ENCODE measurements around the gene ELN. TPM values are rescaled to one million over a fixed set of nuclear protein-coding genes. Genes with fewer than 3 reads are reported as not detected.
A peak's percentile ranks its signal among the peaks of the same experiment; 100 is the strongest.

Gene ELN
- total RNA-seq, 1 donor from 2014 or later, result 11.0 TPM

GRCh38 chr7:74083928-74084721 is 56.2 kb downstream of the ELN start:
- FAIRE-seq (no peak), DNase-seq (ENCODE audit: low spot score in 2 of 2) (peak in 1 of 2 donors; percentile 59)

DNA sequence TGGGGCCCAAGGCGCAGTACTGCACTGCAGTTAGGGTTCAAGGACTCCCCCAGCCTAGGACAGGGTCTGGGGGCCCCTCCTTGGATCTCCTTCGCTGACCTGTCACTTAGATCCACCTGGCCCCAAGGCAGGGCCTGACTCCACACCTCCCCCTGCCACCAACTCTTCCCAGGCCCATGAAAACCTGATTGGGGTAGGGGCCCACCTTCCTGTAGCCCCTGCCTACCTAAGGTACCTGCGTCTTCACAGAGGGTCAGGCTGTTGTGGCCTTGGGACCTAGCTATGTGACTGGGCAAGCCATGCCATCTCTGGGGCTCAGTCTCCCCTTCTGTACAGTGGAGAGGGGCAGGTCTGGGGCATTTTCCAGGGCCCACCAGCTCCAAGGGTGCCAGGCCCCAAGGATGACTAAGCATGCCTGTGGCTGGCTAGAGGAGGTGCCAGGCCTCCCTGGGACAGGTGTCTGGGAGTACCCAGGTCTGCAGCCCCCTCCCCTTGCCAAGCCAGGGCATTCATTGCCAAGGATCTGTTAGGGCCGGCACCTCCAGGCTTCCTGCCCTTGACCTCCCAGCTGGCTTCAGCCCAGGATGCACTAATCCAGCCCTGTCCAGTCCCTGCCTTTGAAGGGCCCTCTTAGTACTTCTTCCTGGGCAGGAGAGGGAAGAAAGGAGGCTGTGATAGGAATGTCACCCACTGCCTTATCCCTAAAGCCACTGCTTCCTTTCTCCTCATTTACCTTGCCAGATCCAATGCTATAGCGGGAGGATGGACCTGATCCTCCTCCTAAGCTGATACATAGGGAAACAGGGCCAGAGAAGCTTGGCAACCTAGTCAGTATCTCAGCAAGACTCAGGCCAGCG is 57.0 kb downstream of the ELN start:
- no peak for FAIRE-seq
- DNase-seq (ENCODE audit: low spot score in 2 of 2), result no peak

DNA sequence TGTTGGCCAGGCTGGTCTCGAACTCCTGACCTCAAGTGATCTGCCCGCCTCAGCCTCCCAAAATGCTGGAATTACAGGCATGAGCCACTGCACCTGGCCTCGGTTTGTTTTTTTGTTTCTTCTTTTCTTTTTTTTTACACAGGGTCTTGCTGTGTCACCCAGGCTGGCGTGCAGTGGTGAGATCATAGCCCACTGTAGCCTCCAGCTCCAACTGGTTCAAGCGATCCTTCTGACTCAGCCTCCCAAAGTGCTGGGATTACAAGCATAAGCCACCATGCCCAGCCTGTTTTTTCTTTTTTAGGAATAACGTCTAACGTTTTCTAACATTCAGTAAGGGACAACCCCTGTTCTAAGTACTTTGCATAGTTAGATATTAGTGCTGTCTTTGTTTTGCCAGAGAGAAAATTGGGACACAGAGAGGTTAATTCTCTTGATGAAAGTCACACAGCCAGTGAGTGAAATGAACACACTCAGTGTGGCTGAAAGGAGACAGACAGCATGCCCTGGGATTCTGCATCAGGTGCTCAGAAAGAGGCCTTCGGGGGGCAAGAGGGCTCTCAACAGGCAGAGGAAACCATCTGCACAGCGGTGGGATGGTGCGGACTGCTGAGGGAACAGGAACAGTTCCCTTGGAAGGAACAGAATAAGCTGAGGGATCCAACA is 59.9 kb downstream of the ELN start:
- FAIRE-seq (no peak), DNase-seq (ENCODE audit: low spot score in 2 of 2) (no peak)

DNA sequence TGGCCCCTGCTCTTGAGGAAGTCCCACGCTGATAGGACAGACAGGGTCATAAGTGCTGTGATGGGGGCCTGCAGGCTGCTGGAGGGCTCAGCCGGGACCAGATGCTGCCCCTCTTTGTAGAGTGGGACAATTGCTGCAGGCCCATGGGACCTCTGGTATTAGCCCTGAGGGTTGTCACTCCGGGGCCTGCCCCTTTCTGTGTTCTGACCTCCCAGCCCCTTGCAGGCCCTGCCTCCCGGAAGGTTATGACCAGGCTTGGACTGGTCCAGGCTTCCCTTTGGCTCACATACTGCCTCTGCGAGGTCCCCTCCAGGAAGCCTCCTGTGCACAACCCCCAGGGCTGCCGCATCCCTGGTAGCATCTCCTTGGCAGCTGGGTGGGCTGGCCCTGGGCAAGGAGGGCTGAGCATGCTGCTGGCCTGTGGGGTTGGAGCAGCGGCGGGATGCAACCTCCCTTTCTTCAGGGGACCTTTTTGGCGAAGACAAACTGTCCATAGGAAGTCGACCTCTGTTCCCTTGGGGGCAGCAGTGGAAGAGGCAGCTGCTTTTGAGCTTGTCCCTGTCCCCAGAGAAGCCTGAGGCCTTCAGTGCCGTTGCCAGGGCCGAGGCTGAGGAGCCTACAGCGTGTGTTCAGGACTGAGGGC is 64.5 kb downstream of the ELN start:
- FAIRE-seq, result no peak
- no peak for DNase-seq (ENCODE audit: low spot score in 2 of 2)

GRCh38 chr7:74092964-74093471 is 65.0 kb downstream of the ELN start:
- peak in 1 of 2 donors; percentile 46 for DNase-seq (ENCODE audit: low spot score in 2 of 2)

DNA sequence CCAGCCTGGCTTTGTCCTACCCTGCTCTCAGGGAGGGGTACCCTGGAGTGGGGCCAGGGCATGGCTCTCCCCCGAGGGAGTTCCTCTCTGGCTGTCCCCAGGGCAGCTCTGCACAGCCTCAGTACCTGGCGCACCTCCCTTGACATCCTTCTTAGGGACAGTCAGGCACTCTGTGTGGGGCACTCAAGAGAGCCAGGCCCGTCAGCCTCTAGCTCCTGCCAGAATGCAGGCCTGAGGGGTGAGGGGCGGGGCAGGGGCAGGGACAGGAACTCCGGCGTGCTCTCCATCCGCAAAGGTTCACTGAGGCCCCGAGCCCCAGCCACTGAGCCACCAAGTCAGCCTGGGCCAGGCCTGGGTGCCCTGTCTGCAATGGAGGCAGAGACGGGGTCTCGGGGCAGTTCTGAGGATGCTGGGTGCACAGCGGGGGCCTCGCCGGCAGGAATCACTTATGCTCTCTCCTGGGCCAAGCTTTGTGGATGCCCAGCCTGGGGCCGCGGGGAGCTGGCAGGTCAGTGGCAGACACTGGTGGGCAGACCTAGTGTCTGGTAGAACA is 65.8 kb downstream of the ELN start:
- FAIRE-seq (no peak), DNase-seq (ENCODE audit: low spot score in 2 of 2) (no peak)

More at GRCh38 chr7:74092964-74093471, 65.0 kb downstream of the ELN start:
- FAIRE-seq, result no peak

DNA sequence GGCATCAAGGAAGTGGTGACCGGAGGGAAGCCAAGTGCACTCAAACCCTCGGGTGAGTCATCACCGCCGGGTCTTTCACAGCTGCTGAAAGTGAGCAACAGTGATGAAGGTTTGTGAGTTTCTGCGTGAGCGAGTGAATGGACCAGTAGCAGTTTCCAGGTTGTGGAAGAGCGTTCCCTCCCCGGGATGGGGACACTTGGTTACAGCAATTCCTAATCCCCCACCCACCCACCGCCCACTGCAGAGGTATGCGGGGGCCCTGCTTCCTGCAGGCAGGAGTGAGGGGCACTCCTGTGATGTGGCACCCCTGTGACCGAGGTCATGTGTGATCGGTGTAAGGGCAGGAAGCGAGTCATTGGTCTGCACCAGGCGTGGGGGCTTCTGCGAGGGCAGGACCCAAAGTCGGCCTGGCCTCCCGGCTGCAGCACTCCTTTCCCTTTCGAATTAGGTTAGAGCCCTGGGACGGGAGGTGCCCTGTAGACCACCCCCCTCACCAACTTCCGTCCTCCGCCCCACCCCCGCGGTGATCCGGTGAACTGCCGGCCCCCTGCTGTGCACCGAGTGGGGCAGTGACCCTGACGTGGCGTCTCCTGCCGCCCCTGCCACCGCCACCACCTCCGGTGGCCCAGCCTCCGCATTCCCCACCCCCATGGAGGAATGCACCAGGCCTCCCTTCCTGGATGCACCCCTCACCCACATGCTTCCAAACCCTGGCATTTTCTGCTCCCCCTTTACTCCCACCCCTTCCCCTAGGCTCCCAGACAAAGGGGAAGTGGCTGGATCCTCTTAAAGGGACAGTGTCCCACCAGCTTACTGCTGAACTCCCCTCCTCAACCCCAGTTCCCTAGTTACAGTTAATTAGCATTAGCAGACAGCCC is 66.5 kb downstream of the ELN start:
- peak in 1 of 2 donors; percentile 88 for DNase-seq (ENCODE audit: low spot score in 2 of 2)
- no peak for FAIRE-seq

GRCh38 chr7:74095135-74095534 is 67.2 kb downstream of the ELN start:
- FAIRE-seq (no peak), DNase-seq (ENCODE audit: low spot score in 2 of 2) (no peak)

- FAIRE-seq (no peak), DNase-seq (ENCODE audit: low spot score in 2 of 2) (no peak)
Measured at GRCh38 chr7:74097937-74098614, 70.1 kb downstream of the ELN start.

DNA sequence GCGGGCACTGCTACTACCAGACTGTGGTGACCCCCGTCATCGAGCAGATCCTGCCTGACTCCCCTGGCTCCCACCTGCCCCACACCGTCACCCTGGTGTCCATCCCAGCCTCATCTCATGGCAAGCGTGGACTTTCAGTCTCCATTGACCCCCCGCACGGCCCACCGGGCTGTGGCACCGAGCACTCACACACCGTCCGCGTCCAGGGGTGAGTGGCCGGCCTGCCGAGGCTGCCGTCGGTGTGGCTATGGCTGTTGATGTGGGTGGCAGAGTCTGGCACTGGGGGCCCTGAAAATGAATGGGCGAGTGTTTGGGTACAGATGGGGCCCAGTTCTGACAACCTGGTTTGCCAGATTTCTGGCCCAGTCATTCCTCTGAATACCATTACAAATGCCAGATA is 71.1 kb downstream of the ELN start:
- DNase-seq (ENCODE audit: low spot score in 2 of 2) (no peak), FAIRE-seq (no peak)

- no peak for FAIRE-seq
Measured at GRCh38 chr7:74101061-74101681, 73.2 kb downstream of the ELN start.

DNA sequence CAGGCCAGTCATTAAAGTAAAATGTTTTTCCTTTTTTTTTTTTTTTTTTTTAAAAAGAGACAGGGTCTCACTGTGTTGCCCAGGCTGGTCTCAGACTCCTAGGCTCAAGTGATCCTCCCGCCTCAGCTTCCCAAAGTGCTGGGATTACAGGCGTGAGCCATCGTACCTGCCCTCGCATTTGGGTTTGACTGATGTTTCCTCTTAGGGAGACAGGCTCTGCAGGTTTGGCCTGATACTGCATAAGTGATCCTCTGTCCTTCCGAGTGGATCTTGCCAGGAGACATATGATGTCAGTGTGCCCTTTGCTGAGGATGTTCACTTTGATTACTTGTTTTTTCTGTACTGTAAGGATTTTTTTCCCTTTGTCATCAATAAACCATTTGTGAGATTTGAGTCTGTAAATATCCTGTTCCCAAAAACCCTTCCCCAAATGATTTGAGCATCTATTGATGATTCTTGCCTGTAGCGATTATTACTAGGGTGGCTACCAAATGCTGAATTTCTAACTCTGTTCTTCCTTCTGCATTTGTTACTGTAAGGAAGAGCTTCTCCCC is 75.3 kb downstream of the ELN start:
- FAIRE-seq, result no peak

More at GRCh38 chr7:74101061-74101681, 73.2 kb downstream of the ELN start:
- no peak for DNase-seq (ENCODE audit: low spot score in 2 of 2)

DNA sequence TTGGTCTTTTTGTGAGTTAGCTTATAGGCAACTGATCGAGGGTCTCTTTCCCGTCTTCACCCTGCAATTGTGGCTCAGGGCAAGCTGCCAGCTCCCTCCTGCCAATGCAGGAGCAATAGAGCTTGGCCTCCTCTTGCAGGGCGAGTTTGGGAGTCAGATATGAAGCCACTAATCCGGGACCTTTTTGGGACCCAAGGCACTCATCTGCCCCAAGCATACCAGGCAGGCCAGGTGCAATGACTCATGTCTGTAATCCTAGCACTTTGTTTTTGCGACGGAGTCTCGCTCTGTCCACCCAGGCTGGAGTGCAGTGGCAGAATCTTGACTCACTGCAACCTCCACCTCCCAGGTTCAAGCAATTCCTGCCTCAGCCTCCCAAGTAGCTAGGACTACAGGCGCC is 76.7 kb downstream of the ELN start:
- DNase-seq (ENCODE audit: low spot score in 2 of 2), result no peak
- FAIRE-seq, result no peak

More for the DNA sequence above, 75.3 kb downstream of the ELN start:
- no peak for DNase-seq (ENCODE audit: low spot score in 2 of 2)

DNA sequence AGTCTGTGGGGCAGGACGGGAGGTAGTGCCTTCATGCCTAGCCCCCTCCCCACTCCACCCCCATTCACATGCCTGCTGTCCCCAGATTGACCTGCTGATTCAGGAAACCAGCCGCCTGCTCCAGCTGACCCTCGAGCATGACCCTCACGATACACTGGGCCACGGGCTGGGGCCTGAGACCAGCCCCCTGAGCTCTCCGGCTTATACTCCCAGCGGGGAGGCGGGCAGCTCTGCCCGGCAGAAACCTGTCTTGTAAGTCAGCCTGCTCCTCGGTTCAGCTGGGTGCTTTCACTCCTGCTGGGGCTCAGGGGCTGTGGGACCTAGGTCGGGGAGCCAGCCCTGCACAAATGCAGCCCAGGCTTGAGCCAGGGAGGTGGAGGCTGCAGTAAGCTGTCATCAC is 78.0 kb downstream of the ELN start:
- DNase-seq (ENCODE audit: low spot score in 2 of 2) (no peak), FAIRE-seq (no peak)

- DNase-seq (ENCODE audit: low spot score in 2 of 2), result no peak
- no peak for FAIRE-seq
Measured at GRCh38 chr7:74106846-74107245, 78.9 kb downstream of the ELN start.

- no peak for FAIRE-seq
- no peak for DNase-seq (ENCODE audit: low spot score in 2 of 2)
Measured at GRCh38 chr7:74115326-74115725, 87.4 kb downstream of the ELN start.

DNA sequence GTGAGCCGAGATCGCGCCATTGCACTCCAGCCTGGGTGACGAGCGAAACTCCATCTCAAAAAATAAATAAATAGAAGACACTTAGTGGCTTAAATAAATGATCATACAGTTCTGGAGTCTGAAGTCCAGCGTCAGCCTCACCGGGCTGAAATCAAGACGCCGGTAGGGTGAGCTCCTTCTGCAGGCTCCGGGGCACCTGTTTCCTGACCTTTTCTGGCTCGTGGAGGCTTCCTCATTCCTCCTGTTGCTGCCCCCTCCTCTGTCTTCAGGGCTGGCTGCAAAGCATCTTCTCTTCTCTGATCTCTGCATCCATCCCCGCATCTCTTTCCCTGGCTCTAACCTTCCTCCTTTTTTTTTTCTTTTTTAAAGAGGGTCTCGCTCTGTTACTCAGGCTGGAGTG is 88.4 kb downstream of the ELN start:
- FAIRE-seq (no peak), DNase-seq (ENCODE audit: low spot score in 2 of 2) (no peak)

All from frontal cortex (tissue), 4 donors.